Spinal cord (tissue), 10 donors: ENCODE results near the gene WWOX. TPM values are rescaled to one million over a fixed set of nuclear protein-coding genes. Genes with fewer than 3 reads are reported as not detected.
A peak's percentile ranks its signal among the peaks of the same experiment; 100 is the strongest.

ENCODE experiments used
- DNase-seq, 6 donors: peaks; one replicate each; pipeline versions ENCODE4 v3.0.0 to v3.0.0-alpha.2; 2013 to 2015; ENCODE audit warnings: low spot score in 6 of 6, low read depth in 4 of 6
- H3K27ac ChIP-seq: one replicate; pipeline ENCODE4 v1.5.1; 2013; ENCODE audit warnings: low read depth, low read length, control low read depth
- H3K27me3 ChIP-seq: one replicate; pipeline ENCODE4 v1.6.1; 2013; ENCODE audit warnings: low read length; ENCODE audit not compliant: control insufficient read depth, insufficient read depth
- H3K36me3 ChIP-seq: one replicate; pipeline ENCODE4 v1.6.1; 2013; ENCODE audit warnings: low read length; ENCODE audit not compliant: control insufficient read depth, insufficient read depth
- H3K4me1 ChIP-seq: one replicate; pipeline ENCODE4 v1.6.1; 2013; ENCODE audit warnings: low read length; ENCODE audit not compliant: control insufficient read depth, insufficient read depth
- H3K4me3 ChIP-seq: one replicate; pipeline ENCODE4 v1.5.1; 2013; ENCODE audit warnings: low read depth, low read length, control low read depth
- H3K9me3 ChIP-seq: one replicate; pipeline ENCODE4 v1.6.1; 2013; ENCODE audit warnings: low read length; ENCODE audit not compliant: control insufficient read depth, insufficient read depth
- WGBS: methylation state at CpG from one replicate; pipeline ENCODE4 v1.1.5; 2013; ENCODE audit warnings: missing lambda C conversion rate; ENCODE audit not compliant: insufficient coverage; 5-methylcytosine and 5-hydroxymethylcytosine counted together
- polyA plus RNA-seq, 2 donors: library from polyadenylated mRNA; unstranded; fragments of 120-200 nt; gene quantifications; one replicate each; pipeline ENCODE4 v1.2.1, GENCODE V29; 2013; ENCODE audit not compliant: insufficient read length in 2 of 2
- total RNA-seq, 2 donors: library from RNA; depleted of rRNA in 1 of 2; stranded (reverse); fragments of 120-200 nt in 1 of 2; fragments of >200 nt in 1 of 2; gene quantifications; one replicate each; pipeline versions ENCODE4 v1.2.3 to v1.2.4, GENCODE V29; 2013 to 2014
- donor health status: healthy.

WWOX gene
- total and polyA plus RNA-seq, 4 donors, result 27.5 to 51.5 (median 32.5) TPM

DNA sequence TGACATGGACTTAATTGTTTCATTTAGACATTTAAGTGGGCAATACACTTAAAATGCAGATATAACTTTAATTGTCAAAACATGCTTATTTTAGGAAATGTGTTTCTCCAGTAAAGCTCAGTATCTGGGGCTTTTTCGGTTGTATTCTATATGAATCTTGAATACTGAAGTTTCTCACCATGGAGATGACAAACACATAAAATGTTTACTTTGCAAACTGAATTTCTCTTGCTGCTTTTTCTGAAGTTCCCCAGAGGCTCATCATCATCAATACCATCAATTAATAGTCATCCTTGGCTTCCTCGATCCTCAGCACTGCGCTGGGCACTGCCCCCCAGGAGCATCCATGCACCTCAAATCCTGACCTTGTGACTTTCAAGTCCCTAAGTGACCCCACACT is 227.3 kb downstream of the WWOX start:
- no peaks in the 10 kb centered on the region for H3K9me3 ChIP-seq
- H3K27ac ChIP-seq, result no peak overlapping the region
- H3K4me1 ChIP-seq, result no peaks in the 10 kb centered on the region
- H3K27me3 ChIP-seq, result no peaks in the 10 kb centered on the region
- 96% methylated on average over 2 of the region's 3 CpGs for WGBS
- H3K36me3 ChIP-seq, result no peaks in the 10 kb centered on the region
- no peak for DNase-seq
- H3K4me3 ChIP-seq, result no peak overlapping the region

DNA sequence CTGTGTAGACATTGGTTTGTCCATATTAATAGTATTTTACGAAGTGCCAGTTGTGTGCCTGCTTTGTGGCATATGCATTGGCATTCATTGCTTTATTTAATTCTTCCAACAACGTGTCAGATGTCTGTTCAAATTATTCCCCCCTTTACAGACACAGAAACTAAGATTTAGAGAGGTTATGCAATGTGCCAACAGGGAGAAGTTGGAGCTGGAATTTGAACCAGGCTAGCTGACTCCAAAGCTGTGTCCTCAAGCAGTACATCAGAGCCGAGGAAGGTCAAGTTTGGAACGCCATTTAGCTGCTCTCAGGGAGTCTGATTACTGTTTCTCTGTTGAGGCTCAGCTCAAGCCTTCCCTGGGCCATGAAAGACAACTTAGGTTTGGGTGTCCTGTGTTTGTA is 232.3 kb downstream of the WWOX start:
- Histone ChIP-seq H3K36me3 (no peaks in the 10 kb centered on the region), H3K27me3 (no peaks in the 10 kb centered on the region), H3K9me3 (no peaks in the 10 kb centered on the region), H3K4me1 (no peaks in the 10 kb centered on the region), H3K4me3 (no peak overlapping the region), H3K27ac (no peak overlapping the region)
- no peak for DNase-seq
- WGBS, result 89% methylated on average over 2 of the region's 4 CpGs

DNA sequence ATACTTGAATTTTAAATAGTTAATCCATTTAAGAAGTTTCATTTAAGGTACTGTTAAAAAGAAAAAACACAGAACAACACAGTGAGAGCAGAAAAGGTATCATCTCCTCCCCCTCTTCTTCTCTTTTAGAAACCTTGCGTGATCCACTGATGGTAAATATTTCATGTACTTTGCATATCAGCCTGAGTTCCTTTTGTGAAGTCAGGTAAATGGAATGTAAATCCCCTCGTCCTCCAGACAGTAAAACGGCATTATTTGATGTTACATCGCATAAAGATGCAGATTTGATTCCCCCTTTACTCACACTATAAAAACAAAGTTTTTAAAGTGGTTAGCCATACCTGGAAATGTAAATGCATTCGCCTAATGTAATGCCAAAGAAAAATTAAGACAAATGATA is 234.4 kb downstream of the WWOX start:
- WGBS, result no CpG with 5 or more reads among the region's 5 CpGs
- Histone ChIP-seq H3K9me3 (no peaks in the 10 kb centered on the region), H3K27me3 (no peaks in the 10 kb centered on the region), H3K4me1 (no peaks in the 10 kb centered on the region), H3K27ac (no peak overlapping the region), H3K4me3 (no peak overlapping the region), H3K36me3 (no peaks in the 10 kb centered on the region)
- DNase-seq, result no peak

DNA sequence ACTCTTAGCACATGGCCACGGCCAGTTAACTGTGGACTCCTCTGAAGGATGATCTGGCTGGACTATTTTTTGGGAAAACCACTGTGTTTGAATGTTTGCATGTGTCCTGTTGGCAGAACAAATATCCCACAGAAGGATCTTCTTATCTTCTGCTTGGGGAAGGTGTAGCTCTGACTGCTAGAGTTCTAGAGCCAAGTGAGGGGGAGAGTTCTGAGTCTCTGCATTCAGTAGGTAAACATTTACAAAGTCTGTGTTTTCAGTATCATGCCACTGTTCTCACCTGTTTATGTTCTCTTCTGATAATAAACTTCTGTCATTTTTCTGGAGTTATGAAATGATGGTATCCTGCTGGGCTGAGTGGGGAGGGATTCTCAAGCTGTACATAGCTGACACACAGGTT is 241.1 kb downstream of the WWOX start:
- no peak for DNase-seq
- Histone ChIP-seq H3K9me3 (peaks cover 11% of the 10 kb centered on the region), H3K36me3 (no peaks in the 10 kb centered on the region), H3K27ac (no peak overlapping the region), H3K4me3 (no peak overlapping the region), H3K4me1 (no peaks in the 10 kb centered on the region), H3K27me3 (no peaks in the 10 kb centered on the region)
- WGBS, result no CpG with 5 or more reads among the region's 1 CpG

DNA sequence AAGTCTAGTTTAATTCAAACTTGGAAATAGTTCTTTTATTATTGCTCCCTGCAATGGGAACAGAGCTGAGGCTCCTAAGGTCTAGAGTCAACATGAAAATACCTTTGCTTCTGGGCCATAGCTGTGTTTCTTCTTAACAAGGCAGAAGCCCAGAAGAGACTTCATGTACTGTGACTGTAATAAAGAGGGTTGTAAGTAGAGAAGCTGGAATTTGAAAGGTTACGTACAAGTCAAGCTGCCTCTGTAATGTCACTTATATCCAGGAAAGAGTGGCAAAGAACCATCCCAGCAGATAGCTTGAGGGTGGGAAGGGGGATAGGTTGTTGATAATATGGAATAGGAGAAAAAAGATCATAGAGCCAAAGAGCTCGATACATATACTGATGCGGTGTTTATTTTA is 248.6 kb downstream of the WWOX start:
- peaks cover 3% of the 10 kb centered on the region for H3K9me3 ChIP-seq
- H3K4me1 ChIP-seq, result no peaks in the 10 kb centered on the region
- H3K27me3 ChIP-seq, result no peaks in the 10 kb centered on the region
- H3K27ac ChIP-seq, result no peak overlapping the region
- WGBS, result 93% methylated on average over 3 of the region's 3 CpGs
- no peaks in the 10 kb centered on the region for H3K36me3 ChIP-seq
- no peak for DNase-seq
- no peak overlapping the region for H3K4me3 ChIP-seq

DNA sequence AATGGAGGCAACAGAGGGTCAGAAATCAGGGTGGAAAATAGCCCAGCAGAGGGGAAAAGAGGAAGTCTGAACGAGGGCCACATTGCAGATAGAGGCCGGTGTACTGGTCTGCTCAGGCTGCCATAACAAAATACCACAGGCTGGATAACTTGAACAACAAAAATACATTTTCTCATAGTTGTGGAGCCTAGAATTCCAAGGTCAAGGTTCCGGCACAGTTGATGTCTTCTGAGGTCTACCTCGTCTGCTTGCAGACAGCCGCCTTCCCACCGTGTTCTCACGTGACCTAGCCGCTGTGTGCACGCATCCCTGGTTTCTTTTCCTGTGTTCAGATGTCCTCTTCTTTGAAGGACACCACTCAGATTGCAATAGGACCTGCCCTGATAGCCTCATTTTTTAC is 249.4 kb downstream of the WWOX start:
- Histone ChIP-seq H3K4me3 (no peak overlapping the region), H3K36me3 (no peaks in the 10 kb centered on the region), H3K4me1 (no peaks in the 10 kb centered on the region), H3K27ac (no peak overlapping the region), H3K9me3 (peaks cover 3% of the 10 kb centered on the region), H3K27me3 (no peaks in the 10 kb centered on the region)
- 93% methylated on average over 8 of the region's 9 CpGs for WGBS
- no peak for DNase-seq

DNA sequence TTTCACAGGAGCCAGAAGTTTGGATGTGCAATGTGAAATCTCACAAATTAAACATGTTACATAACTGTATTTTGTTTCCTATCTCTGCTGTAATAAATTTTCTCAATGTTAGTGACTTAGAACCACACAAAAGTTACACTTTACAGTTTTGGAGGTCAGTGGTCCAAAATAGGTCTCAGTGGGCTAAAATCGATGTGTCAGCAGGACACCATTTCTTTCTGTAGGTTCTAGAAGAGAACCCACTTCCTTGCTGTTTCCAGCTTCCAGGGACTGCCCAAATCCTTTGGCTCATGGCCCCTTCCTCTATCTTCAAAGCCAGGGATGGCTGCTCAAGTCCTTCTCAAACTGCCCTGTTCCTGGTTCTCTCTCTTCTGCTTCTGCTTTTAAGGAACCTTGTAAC is 252.7 kb downstream of the WWOX start:
- Histone ChIP-seq H3K27ac (no peak overlapping the region), H3K27me3 (no peaks in the 10 kb centered on the region), H3K9me3 (no peaks in the 10 kb centered on the region), H3K36me3 (no peaks in the 10 kb centered on the region), H3K4me1 (no peaks in the 10 kb centered on the region), H3K4me3 (no peak overlapping the region)
- DNase-seq, result no peak
- 100% methylated on average over 1 of the region's 1 CpG for WGBS

DNA sequence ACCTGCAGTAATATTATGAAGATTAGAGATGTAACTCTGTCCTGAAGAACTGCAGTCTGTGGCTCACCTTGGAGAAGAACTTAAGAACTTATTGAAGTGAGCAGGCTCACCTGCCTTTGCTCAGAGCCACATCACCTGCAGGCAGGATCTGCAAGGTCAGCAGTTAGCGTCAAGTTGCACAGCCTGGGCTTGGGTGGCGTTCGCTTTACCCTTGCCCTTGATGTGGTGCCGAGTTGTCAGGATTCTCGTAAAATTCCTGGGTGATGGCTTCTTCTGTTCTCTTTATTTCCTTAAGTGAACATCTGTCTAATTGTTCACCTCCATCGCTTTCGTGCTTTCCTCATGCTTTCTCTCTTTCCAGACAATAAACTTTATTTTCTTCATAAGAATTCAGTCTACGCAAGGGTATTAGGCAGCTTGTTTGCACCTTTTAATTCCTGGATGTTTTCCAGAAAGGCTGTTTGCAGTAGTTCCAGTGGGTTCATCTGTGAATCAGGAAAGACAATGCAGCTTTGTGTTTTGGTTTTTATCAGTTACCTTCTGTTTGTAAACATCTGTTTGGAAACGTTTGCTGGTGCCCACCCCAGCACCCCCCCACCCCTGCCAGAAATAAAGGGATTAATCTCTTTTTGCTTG is 254.3 kb downstream of the WWOX start:
- H3K36me3 ChIP-seq, result no peaks in the 10 kb centered on the region
- no peaks in the 10 kb centered on the region for H3K9me3 ChIP-seq
- no peak overlapping the region for H3K27ac ChIP-seq
- H3K27me3 ChIP-seq, result no peaks in the 10 kb centered on the region
- H3K4me3 ChIP-seq, result no peak overlapping the region
- no peaks in the 10 kb centered on the region for H3K4me1 ChIP-seq
- WGBS, result 85% methylated on average over 5 of the region's 9 CpGs
- peak in 3 of 6 donors; percentile 19 to 88 (median 27) for DNase-seq

DNA sequence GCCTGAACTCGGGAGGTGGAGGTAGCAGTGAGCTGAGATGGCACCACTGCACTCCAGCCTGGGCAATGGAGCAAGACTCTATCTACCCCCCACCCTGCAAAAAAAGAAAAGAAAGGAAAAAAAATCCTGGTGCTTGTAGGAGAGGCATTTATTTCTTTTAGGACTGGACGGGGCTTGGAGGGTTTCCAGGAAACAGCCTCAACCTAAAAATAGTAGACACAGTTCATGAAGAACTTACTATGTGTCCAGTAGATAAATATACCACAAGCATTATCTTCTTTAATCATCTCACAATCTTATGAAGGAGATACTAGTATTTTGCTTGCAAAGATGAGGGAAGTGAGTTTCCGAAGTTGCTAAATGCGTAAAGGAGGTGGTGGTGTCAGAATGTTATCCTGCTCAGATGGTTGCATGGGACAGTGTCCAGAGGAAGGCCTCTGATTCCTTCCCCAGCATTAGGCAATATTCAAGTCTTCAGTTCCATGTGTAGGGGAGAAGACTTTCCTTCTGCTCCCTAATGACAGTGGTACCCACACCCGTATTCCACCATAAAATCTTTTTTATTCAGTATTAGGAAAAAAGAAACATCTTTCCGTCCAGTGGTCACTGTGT is 263.2 kb downstream of the WWOX start:
- Histone ChIP-seq H3K9me3 (no peaks in the 10 kb centered on the region), H3K27ac (no peak overlapping the region), H3K4me3 (no peak overlapping the region), H3K36me3 (no peaks in the 10 kb centered on the region), H3K27me3 (no peaks in the 10 kb centered on the region), H3K4me1 (no peaks in the 10 kb centered on the region)
- no peak for DNase-seq
- WGBS, result no CpG with 5 or more reads among the region's 6 CpGs

DNA sequence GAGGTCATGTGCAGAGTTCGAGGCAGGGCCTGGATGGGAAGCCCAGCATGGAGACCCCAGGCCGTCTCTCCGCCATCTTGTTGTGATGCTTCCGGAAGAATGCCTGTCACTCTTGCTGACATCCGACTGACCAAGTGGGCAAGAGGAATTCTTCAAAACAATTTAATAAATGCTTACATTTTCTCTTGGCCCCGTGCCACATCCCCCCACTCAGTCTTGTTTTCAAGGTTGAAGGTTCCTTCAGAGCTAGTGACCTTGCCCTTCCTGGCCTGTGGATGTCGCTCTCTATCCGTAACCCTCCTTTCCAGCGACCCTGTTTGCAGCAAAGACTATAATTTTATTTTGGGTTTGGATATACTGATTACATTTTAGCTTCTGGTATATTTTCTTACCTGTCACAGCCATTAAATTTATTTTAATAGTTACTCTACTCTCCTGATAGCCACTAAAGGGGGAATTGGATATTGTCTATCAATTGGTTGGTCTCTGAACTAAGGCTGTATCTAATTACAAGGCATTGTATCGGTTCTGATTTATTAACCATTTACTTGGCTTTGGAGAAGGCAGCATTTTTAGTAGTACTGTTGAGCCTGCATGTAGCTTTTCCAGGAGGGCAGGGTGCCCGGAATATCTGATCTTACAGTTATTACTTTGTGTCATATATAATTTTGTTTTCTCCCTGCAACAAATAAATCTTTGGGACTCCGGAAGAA is 264.5 kb downstream of the WWOX start:
- Histone ChIP-seq H3K4me3 (no peak overlapping the region), H3K4me1 (no peaks in the 10 kb centered on the region), H3K27me3 (no peaks in the 10 kb centered on the region), H3K36me3 (no peaks in the 10 kb centered on the region), H3K27ac (no peak overlapping the region), H3K9me3 (no peaks in the 10 kb centered on the region)
- WGBS, result 92% methylated on average over 7 of the region's 12 CpGs
- no peak for DNase-seq
